HEK293 (cell line): ENCODE data around the gene PRRC2B.

ENCODE experiments used
- SETDB1 ChIP-seq: IDR thresholded peaks from one replicate; pipeline ENCODE4 v1.6.1; 2017; ENCODE audit warnings: mild to moderate bottlenecking, low read length, moderate library complexity, mixed read lengths; ENCODE audit not compliant: insufficient read length
- ZNF302 ChIP-seq: fragments of 450-650 bp; formaldehyde crosslinking; IDR thresholded peaks from 2 replicates; pipeline ENCODE4 v1.5.1; 2016; ENCODE audit warnings: missing biosample characterization, missing genetic modification characterization, low read depth
- ZNF548 ChIP-seq: fragments of 450-650 bp; formaldehyde crosslinking; IDR thresholded peaks from 2 replicates; pipeline ENCODE4 v1.5.1; 2016; ENCODE audit warnings: missing biosample characterization, missing genetic modification characterization
- ZNF747 ChIP-seq: fragments of 450-650 bp; formaldehyde crosslinking; IDR thresholded peaks from 2 replicates; pipeline ENCODE4 v1.5.1; 2016; ENCODE audit warnings: missing biosample characterization, missing genetic modification characterization
- TF ChIP-seq, protein P1 (sequence below): fragments of 450-650 bp; formaldehyde crosslinking; IDR thresholded peaks from 2 replicates; pipeline ENCODE4 v1.5.1; 2016; ENCODE audit warnings: missing biosample characterization, missing genetic modification characterization
- TF ChIP-seq, protein P2 (sequence below): fragments of 450-650 bp; formaldehyde crosslinking; IDR thresholded peaks from 2 replicates; pipeline ENCODE4 v1.5.1; 2016; ENCODE audit warnings: missing biosample characterization, missing genetic modification characterization

DNA sequence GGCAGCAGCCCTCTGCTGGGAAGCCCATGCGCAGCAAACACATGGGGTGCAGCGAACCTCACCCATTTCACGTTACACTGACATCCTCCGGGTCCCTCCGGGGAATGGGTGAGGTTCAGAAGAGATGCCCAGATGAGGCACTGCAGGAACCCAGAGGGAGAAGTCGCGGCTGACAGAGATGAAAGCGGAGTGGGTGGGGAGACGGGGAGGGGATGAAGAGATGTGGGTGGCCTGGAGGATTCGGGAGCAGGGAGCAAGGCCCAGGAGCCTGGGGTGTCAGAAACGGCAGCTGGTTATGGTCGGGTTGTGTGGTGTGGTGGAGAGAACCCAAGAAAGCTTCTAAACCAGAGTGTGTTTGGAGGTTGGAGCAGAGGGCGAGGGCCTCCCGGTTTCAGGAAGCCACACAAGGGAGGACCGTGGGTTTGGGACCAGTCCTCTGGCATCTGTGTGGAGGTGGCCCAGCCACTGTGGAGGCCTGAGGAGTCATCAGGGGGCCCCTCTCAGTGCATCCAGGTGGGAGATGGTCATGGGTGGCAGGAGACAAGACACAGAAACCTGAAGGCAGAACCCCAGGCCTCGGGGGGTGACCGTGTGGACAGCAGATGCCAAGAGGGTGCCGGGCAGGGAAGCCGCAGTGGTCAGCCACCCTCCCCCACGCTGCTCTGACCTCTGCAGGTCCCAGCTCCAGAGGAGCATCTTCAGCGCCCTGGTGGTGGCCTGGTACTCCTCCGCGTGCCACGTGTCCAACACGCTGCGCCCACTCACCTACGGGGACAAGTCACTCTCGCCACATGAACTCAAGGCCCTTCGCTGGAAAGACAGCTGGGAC lies 128.6 kb downstream of the PRRC2B start:
- TF ChIP-seq, protein P1, sequence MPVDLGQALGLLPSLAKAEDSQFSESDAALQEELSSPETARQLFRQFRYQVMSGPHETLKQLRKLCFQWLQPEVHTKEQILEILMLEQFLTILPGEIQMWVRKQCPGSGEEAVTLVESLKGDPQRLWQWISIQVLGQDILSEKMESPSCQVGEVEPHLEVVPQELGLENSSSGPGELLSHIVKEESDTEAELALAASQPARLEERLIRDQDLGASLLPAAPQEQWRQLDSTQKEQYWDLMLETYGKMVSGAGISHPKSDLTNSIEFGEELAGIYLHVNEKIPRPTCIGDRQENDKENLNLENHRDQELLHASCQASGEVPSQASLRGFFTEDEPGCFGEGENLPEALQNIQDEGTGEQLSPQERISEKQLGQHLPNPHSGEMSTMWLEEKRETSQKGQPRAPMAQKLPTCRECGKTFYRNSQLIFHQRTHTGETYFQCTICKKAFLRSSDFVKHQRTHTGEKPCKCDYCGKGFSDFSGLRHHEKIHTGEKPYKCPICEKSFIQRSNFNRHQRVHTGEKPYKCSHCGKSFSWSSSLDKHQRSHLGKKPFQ (tag by site-specific recombination): no peak
- no peak for TF ChIP-seq ZNF548 (tag by site-specific recombination)
- TF ChIP-seq, protein P2, sequence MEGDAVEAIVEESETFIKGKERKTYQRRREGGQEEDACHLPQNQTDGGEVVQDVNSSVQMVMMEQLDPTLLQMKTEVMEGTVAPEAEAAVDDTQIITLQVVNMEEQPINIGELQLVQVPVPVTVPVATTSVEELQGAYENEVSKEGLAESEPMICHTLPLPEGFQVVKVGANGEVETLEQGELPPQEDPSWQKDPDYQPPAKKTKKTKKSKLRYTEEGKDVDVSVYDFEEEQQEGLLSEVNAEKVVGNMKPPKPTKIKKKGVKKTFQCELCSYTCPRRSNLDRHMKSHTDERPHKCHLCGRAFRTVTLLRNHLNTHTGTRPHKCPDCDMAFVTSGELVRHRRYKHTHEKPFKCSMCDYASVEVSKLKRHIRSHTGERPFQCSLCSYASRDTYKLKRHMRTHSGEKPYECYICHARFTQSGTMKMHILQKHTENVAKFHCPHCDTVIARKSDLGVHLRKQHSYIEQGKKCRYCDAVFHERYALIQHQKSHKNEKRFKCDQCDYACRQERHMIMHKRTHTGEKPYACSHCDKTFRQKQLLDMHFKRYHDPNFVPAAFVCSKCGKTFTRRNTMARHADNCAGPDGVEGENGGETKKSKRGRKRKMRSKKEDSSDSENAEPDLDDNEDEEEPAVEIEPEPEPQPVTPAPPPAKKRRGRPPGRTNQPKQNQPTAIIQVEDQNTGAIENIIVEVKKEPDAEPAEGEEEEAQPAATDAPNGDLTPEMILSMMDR (tag by site-specific recombination): no peak
- TF ChIP-seq ZNF747 (tag by site-specific recombination): no peak
- TF ChIP-seq SETDB1: no peak
- TF ChIP-seq ZNF302 (tag by site-specific recombination): no peak
